Smooth muscle cell (in vitro differentiated cells): ENCODE data around the gene HOXA6. TPM values are rescaled to one million over a fixed set of nuclear protein-coding genes. Genes with fewer than 3 reads are reported as not detected.

Experiments used
- DNase-seq: peaks from one replicate; lab custom pipeline; 2025; ENCODE audit not compliant: unreplicated experiment; lab: John Stamatoyannopoulos, UW
- H2AFZ ChIP-seq: fragments of 200-600 bp; sonication (generic); 2 replicates; pipeline ENCODE4 v1.6.0; 2016; ENCODE audit warnings: antibody characterized with exemption, low read depth, mild to moderate bottlenecking
- H3F3A ChIP-seq: fragments of 200-600 bp; sonication (generic); 2 replicates; pipeline ENCODE4 v1.6.0; 2017; ENCODE audit warnings: antibody characterized with exemption, low read depth
- H3K27ac ChIP-seq: fragments of 200-600 bp; sonication (generic); 2 replicates; pipeline ENCODE4 v1.5.1; 2016; ENCODE audit warnings: low read depth, mild to moderate bottlenecking
- H3K27me3 ChIP-seq: fragments of 200-600 bp; sonication (generic); 2 replicates; pipeline ENCODE4 v1.6.1; 2016; ENCODE audit warnings: low read depth, mild to moderate bottlenecking
- H3K36me3 ChIP-seq: fragments of 200-600 bp; sonication (generic); 2 replicates; pipeline ENCODE4 v1.5.1; 2016; ENCODE audit warnings: low read depth
- H3K4me1 ChIP-seq: fragments of 200-600 bp; sonication (generic); 2 replicates; pipeline ENCODE4 v1.5.1; 2016; ENCODE audit warnings: low read depth
- H3K4me2 ChIP-seq: fragments of 200-600 bp; sonication (generic); 2 replicates; pipeline ENCODE4 v1.6.0; 2016; ENCODE audit warnings: mild to moderate bottlenecking
- H3K4me3 ChIP-seq: fragments of 200-600 bp; sonication (generic); 2 replicates; pipeline ENCODE4 v1.5.1; 2016; ENCODE audit warnings: mild to moderate bottlenecking
- H3K79me2 ChIP-seq: fragments of 200-600 bp; sonication (generic); 2 replicates; pipeline ENCODE4 v1.6.0; 2016; ENCODE audit warnings: low read depth, mild to moderate bottlenecking
- H3K9ac ChIP-seq: fragments of 200-600 bp; sonication (generic); 2 replicates; pipeline ENCODE4 v1.6.0; 2016; ENCODE audit warnings: low read depth
- H3K9me3 ChIP-seq: fragments of 200-600 bp; sonication (generic); replicated peaks from 2 replicates; pipeline ENCODE4 v1.5.1; 2016; ENCODE audit warnings: low read depth
- H4K20me1 ChIP-seq: fragments of 200-600 bp; sonication (generic); 2 replicates; pipeline ENCODE4 v1.6.0; 2016; ENCODE audit warnings: low read depth
- WGBS: methylation state at CpG from one replicate; pipeline ENCODE4 v1.1.7; 2016; ENCODE audit warnings: low lambda C conversion rate; 5-methylcytosine and 5-hydroxymethylcytosine counted together
- polyA plus RNA-seq: library from polyadenylated mRNA; unstranded; fragments of >200 nt; fragmentation: Nextera tagmentation; extraction: Ambion mirVana; gene quantifications from 2 replicates; pipeline ENCODE4 v1.2.1, GENCODE V29; 2016
- total RNA-seq: library from RNA; depleted of rRNA; stranded (reverse); fragments of >200 nt; gene quantifications from 2 replicates; pipeline ENCODE4 v1.2.3, GENCODE V29; 2014
- TF ChIP-seq, protein P1 (sequence below): fragments of 200-600 bp; sonication (generic); IDR thresholded peaks from 2 replicates; pipeline ENCODE4 v1.5.1; 2017; ENCODE audit warnings: borderline replicate concordance, mild to moderate bottlenecking, antibody characterized with exemption; ENCODE audit not compliant: insufficient read depth, poor library complexity, severe bottlenecking

HOXA6 gene
- total and polyA plus RNA-seq, 2 experiments from 2014 or later, result 0.56 to 0.58 TPM

DNA sequence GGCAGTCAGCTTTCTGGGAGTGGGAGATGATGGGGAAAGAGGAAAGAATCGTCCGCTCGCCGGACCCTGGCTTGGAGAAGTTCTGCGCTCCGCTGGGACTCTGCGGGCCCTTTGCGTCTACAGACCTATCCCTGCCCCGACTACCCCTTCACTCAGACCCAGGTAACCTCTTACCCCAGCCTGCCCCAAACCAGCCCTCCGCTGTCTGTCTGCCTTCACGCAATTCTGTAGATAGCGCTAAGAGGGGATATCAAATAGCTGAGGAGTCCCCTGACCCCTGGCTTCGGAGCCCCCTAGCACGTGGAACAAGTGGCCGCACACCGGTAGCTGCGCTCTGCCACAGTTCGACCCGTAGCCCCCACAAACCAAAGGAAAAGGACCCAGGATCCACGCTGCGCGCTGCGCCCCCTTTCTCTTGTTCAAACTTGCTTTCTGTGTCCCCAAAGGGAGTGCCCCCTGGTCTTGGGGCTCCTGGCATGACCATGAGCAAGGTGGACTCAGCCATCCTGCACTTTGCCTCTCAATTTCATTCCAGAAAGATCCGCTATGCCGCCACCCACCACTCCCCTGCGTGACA is 24.0 kb downstream of the HOXA6 start:
- Histone ChIP-seq H4K20me1 (no peaks in the 10 kb centered on the region), H3K27me3 (peaks cover 100% of the 10 kb centered on the region), H3K4me2 (peak overlapping the region; percentile 72), H3K27ac (no peak overlapping the region), H3K4me1 (no peaks in the 10 kb centered on the region), H2AFZ (no peak overlapping the region), H3K9ac (peak overlapping the region; percentile 21), H3F3A (no peaks in the 10 kb centered on the region), H3K9me3 (no peaks in the 10 kb centered on the region), H3K4me3 (peak overlapping the region; percentile 9), H3K79me2 (no peaks in the 10 kb centered on the region), H3K36me3 (no peaks in the 10 kb centered on the region)
- TF ChIP-seq, protein P1, sequence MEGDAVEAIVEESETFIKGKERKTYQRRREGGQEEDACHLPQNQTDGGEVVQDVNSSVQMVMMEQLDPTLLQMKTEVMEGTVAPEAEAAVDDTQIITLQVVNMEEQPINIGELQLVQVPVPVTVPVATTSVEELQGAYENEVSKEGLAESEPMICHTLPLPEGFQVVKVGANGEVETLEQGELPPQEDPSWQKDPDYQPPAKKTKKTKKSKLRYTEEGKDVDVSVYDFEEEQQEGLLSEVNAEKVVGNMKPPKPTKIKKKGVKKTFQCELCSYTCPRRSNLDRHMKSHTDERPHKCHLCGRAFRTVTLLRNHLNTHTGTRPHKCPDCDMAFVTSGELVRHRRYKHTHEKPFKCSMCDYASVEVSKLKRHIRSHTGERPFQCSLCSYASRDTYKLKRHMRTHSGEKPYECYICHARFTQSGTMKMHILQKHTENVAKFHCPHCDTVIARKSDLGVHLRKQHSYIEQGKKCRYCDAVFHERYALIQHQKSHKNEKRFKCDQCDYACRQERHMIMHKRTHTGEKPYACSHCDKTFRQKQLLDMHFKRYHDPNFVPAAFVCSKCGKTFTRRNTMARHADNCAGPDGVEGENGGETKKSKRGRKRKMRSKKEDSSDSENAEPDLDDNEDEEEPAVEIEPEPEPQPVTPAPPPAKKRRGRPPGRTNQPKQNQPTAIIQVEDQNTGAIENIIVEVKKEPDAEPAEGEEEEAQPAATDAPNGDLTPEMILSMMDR, result no peak
- 15% methylated on average over 26 of the region's 26 CpGs for WGBS
- no peak for DNase-seq

DNA sequence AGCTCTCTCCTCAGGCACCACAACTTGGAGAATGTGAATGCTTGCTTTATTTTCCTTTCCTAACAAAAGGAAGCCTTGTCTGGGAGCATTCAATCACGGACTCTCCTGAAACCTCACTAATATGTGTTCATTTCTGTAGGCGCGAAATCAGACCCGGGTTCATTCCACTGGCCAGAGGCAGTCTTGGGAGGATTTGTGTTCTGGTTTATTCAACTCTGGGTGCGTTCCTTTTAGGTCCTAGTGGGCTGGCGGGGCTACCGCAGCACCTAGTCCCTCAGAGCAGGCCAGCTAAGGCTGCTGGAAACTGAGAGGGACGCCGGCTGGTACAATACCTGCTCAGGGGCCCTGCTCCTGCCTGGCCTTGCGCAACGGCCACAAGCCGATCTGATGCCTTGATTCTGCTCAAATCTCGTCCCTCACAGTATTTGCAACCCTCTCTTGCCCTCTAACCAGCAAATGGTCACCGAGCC is 24.5 kb downstream of the HOXA6 start:
- Histone ChIP-seq H3F3A (no peaks in the 10 kb centered on the region), H3K9me3 (no peaks in the 10 kb centered on the region), H3K27me3 (peaks cover 100% of the 10 kb centered on the region), H3K9ac (no peak overlapping the region), H3K79me2 (no peaks in the 10 kb centered on the region), H3K4me3 (peak overlapping the region; percentile 28), H4K20me1 (no peaks in the 10 kb centered on the region), H3K4me2 (peak overlapping the region; percentile 8), H3K36me3 (no peaks in the 10 kb centered on the region), H2AFZ (no peak overlapping the region), H3K4me1 (no peaks in the 10 kb centered on the region), H3K27ac (no peak overlapping the region)
- whole genome bisulfite sequencing, result 12% methylated on average over 14 of the region's 14 CpGs
- no peak for DNase-seq
- TF ChIP-seq, protein P1, result no peak

DNA sequence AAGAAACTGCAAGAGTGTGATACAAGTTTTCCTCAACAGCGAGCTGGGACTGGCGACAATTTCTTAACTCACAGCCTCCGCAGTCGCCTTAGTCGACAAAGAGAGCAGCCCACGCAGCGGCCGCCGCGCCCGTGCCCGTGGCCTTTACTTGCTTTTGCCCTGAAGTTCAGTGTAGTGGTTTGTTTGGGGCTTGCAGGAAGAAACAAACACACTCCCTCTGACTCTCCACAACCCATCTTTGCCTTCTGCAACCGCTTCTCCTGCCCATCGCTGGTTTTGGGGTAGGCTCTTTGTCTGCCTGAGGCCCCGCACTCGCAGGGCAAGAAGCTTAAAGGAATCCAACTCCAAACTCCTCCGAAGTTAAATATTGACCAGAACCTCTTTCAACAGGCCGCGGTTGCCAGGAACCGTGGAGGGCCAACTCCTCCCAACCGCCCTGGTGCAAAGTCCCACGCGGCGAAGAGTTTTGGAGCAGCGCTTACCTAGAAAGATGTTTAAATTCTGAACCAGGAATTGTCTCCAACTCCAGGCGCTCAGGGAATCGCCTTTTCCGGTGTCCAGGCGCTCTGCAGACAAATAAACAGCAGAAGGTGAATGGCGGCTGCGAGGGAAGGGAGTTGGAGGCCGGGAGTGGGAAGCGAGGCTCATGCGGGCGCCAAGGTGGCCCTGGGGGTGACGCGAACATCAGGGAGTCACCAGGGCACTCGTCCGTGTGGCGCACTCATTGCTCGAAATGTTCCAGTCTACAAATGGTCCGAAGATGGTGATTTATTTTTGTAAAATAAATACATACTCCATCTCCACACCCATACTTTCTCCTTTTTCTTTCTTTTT is 25.3 kb downstream of the HOXA6 start:
- Histone ChIP-seq H3K79me2 (no peaks in the 10 kb centered on the region), H3K4me1 (no peaks in the 10 kb centered on the region), H3K4me2 (no peak overlapping the region), H3K4me3 (peak overlapping the region; percentile 28), H2AFZ (no peak overlapping the region), H3K27ac (no peak overlapping the region), H3K9ac (no peak overlapping the region), H4K20me1 (no peaks in the 10 kb centered on the region), H3K36me3 (no peaks in the 10 kb centered on the region), H3K27me3 (peaks cover 100% of the 10 kb centered on the region), H3K9me3 (no peaks in the 10 kb centered on the region), H3F3A (no peaks in the 10 kb centered on the region)
- TF ChIP-seq, protein P1, result no peak
- 7% methylated on average over 42 of the region's 42 CpGs for WGBS
- no peak for DNase-seq
